HEK293 (cell line): ENCODE results near the gene SPINDOC.
A peak's percentile ranks its signal among the peaks of the same experiment; 100 is the strongest.
"Not testable (repeated sequence)": the region's sequence is repeated elsewhere in the genome, so short reads cannot be mapped to it uniquely, and the experiment has no call there.

Experiments used
- CTCF ChIA-PET: fragments of 350-600 bp; formaldehyde crosslinking; extraction: SDS; loops from one replicate; lab custom pipeline; 2021; ENCODE audit warnings: antibody characterized with exemption; lab: Yijun Ruan, JAX
- POLR2A ChIA-PET: fragments of 300-600 bp; formaldehyde crosslinking; extraction: SDS; loops from one replicate; lab custom pipeline; 2020; ENCODE audit warnings: antibody characterized with exemption, inconsistent platforms; lab: Yijun Ruan, JAX
- H3K27ac ChIP-seq: fragments of 200-500 bp; sonication (Bioruptor generic); 2 replicates; pipeline ENCODE4 v1.5.1; 2014; ENCODE audit warnings: low read depth, low read length, control low read depth, inconsistent platforms; ENCODE audit errors: extremely low read depth
- H3K36me3 ChIP-seq, 2 experiments: fragments of 200-500 bp in 1 of 2; sonication (Bioruptor generic) in 1 of 2; 1 replicate in 1 of 2; 2 replicates in 1 of 2; pipeline ENCODE4 v1.5.1; 2014 to 2017; ENCODE audit warnings: inconsistent platforms in 2 of 2, low read length in 2 of 2; ENCODE audit not compliant: control insufficient read depth in 2 of 2, insufficient read depth in 1 of 2
- H3K4me1 ChIP-seq: fragments of 200-500 bp; sonication (Bioruptor generic); 2 replicates; pipeline ENCODE4 v1.5.1; 2014; ENCODE audit warnings: mild to moderate bottlenecking, low read length, inconsistent platforms; ENCODE audit not compliant: control insufficient read depth, insufficient read depth
- H3K4me3 ChIP-seq: 2 replicates; pipeline ENCODE4 v1.5.1; 2011; ENCODE audit warnings: low read depth, mild to moderate bottlenecking, control low read depth, low read length, moderate library complexity
- H3K9me3 ChIP-seq: fragments of 200-500 bp; sonication (Bioruptor generic); 2 replicates; pipeline ENCODE4 v1.5.1; 2014; ENCODE audit warnings: low read depth, low read length, inconsistent platforms; ENCODE audit not compliant: control insufficient read depth, insufficient read depth
- BCL6B ChIP-seq: fragments of 450-650 bp; formaldehyde crosslinking; IDR thresholded peaks from 2 replicates; pipeline ENCODE4 v1.5.1; 2017; ENCODE audit warnings: missing biosample characterization, missing genetic modification characterization
- INSM2 ChIP-seq: fragments of 450-650 bp; formaldehyde crosslinking; IDR thresholded peaks from 2 replicates; pipeline ENCODE4 v1.5.1; 2016; ENCODE audit warnings: missing biosample characterization, missing genetic modification characterization
- KLF1 ChIP-seq: fragments of 450-650 bp; formaldehyde crosslinking; IDR thresholded peaks from 2 replicates; pipeline ENCODE4 v1.5.1; 2016; ENCODE audit warnings: missing biosample characterization, missing genetic modification characterization
- OSR2 ChIP-seq: fragments of 450-650 bp; formaldehyde crosslinking; IDR thresholded peaks from 2 replicates; pipeline ENCODE4 v1.5.1; 2016; ENCODE audit warnings: missing biosample characterization, missing genetic modification characterization
- SCRT2 ChIP-seq: fragments of 450-650 bp; formaldehyde crosslinking; IDR thresholded peaks from 2 replicates; pipeline ENCODE4 v1.5.1; 2016; ENCODE audit warnings: missing biosample characterization, missing genetic modification characterization
- YY1 ChIP-seq: fragments of 450-650 bp; formaldehyde crosslinking; IDR thresholded peaks from 2 replicates; pipeline ENCODE4 v1.5.1; 2018; ENCODE audit warnings: missing biosample characterization, missing genetic modification characterization
- ZBTB7A ChIP-seq: fragments of 450-650 bp; formaldehyde crosslinking; IDR thresholded peaks from 2 replicates; pipeline ENCODE4 v1.5.1; 2016; ENCODE audit warnings: low read depth, missing biosample characterization, missing genetic modification characterization
- ZNF10 ChIP-seq: fragments of 450-650 bp; formaldehyde crosslinking; IDR thresholded peaks from 2 replicates; pipeline ENCODE4 v1.5.1; 2017; ENCODE audit warnings: missing biosample characterization, missing genetic modification characterization
- ZNF18 ChIP-seq: fragments of 450-650 bp; formaldehyde crosslinking; IDR thresholded peaks from 2 replicates; pipeline ENCODE4 v1.5.1; 2016; ENCODE audit warnings: missing biosample characterization, missing genetic modification characterization
- ZNF221 ChIP-seq: fragments of 450-650 bp; formaldehyde crosslinking; IDR thresholded peaks from 2 replicates; pipeline ENCODE4 v1.5.1; 2017; ENCODE audit warnings: missing biosample characterization, missing genetic modification characterization, borderline replicate concordance
- ZNF510 ChIP-seq: fragments of 450-650 bp; formaldehyde crosslinking; IDR thresholded peaks from 2 replicates; pipeline ENCODE4 v1.5.1; 2018; ENCODE audit warnings: mild to moderate bottlenecking, missing genetic modification characterization, missing biosample characterization; ENCODE audit not compliant: insufficient replicate concordance
- ZNF558 ChIP-seq: fragments of 450-650 bp; formaldehyde crosslinking; IDR thresholded peaks from 2 replicates; pipeline ENCODE4 v1.5.1; 2016; ENCODE audit warnings: missing biosample characterization, missing genetic modification characterization
- ZNF600 ChIP-seq: fragments of 450-650 bp; formaldehyde crosslinking; IDR thresholded peaks from 2 replicates; pipeline ENCODE4 v1.5.1; 2016; ENCODE audit warnings: missing biosample characterization, missing genetic modification characterization
- ZNF639 ChIP-seq: fragments of 450-650 bp; formaldehyde crosslinking; IDR thresholded peaks from 2 replicates; pipeline ENCODE4 v1.5.1; 2016; ENCODE audit warnings: missing biosample characterization, missing genetic modification characterization
- ZNF670 ChIP-seq: fragments of 450-650 bp; formaldehyde crosslinking; IDR thresholded peaks from 2 replicates; pipeline ENCODE4 v1.5.1; 2016; ENCODE audit warnings: missing biosample characterization, missing genetic modification characterization, low read depth
- ZNF76 ChIP-seq: fragments of 450-650 bp; formaldehyde crosslinking; IDR thresholded peaks from 2 replicates; pipeline ENCODE4; 2016; ENCODE audit warnings: low read depth, missing biosample characterization, missing genetic modification characterization, borderline replicate concordance
- ZXDB ChIP-seq: fragments of 450-650 bp; formaldehyde crosslinking; IDR thresholded peaks from 2 replicates; pipeline ENCODE4 v1.5.1; 2016; ENCODE audit warnings: missing biosample characterization, missing genetic modification characterization

Gene SPINDOC

GRCh38 chr11:63862923-63863322, 49.7 kb downstream of the SPINDOC start:
- CTCF ChIA-PET, result interaction anchor here (0.7 to 1.4 kb wide), 3 partner anchors 26 to 1051 kb away, joined by 3 to 5 read pairs (median 4); partner anchors contain the start of gene RCOR2
- POLR2A ChIA-PET, result interaction anchor here (1.5 to 2.2 kb wide), 2 partner anchors 14 to 24 kb away, joined by 4 to 6 read pairs; partner anchors contain the start of gene MARK2
- peaks cover 18% of the 10 kb centered on the region for H3K4me1 ChIP-seq
- H3K27ac ChIP-seq, result no peak overlapping the region
- H3K4me3 ChIP-seq, result no peak overlapping the region
- H3K36me3 ChIP-seq, result peaks cover 0 to 6% of the 10 kb centered on the region in 2 experiments; a peak in 1 of 3 replicates
- H3K9me3 ChIP-seq, result no peaks in the 10 kb centered on the region
- TF ChIP-seq ZNF670 (tag by site-specific recombination) (no peak), ZXDB (tag by site-specific recombination) (no peak), KLF1 (tag by site-specific recombination) (no peak), INSM2 (tag by site-specific recombination) (no peak), ZNF639 (tag by site-specific recombination) (no peak), ZNF18 (tag by site-specific recombination) (peak; percentile 82), ZNF221 (no peak), OSR2 (tag by site-specific recombination) (0 out of 2 replicates have a peak, but pooled peaks have one; percentile 19), SCRT2 (tag by site-specific recombination) (no peak), YY1 (tag by site-specific recombination) (no peak), ZNF10 (no peak), ZNF510 (no peak), ZNF76 (tag by site-specific recombination) (no peak), ZNF600 (peak; percentile 58), ZBTB7A (tag by site-specific recombination) (no peak), BCL6B (tag by site-specific recombination) (no peak), ZNF558 (tag by site-specific recombination) (peak; percentile 59; the same call in 1 of the 2 replicates)

GRCh38 chr11:63863620-63864019, 50.4 kb downstream of the SPINDOC start:
- POLR2A ChIA-PET, result interaction anchor here (2.2 kb wide), 1 partner anchor 24 kb away, joined by 6 read pairs; the partner anchor contains the start of gene MARK2
- H3K4me3 ChIP-seq, H3K36me3 ChIP-seq, H3K27ac ChIP-seq, H3K9me3 ChIP-seq: not testable (repeated sequence)
- peaks cover 18% of the 10 kb centered on the region for H3K4me1 ChIP-seq
- peak; percentile 52; the same call in 1 of the 2 replicates for TF ChIP-seq ZNF18 (tag by site-specific recombination)
- CTCF ChIA-PET, result interaction anchor here (0.7 kb wide), 1 partner anchor 43 kb away, joined by 3 read pairs; no protein-coding TSS in a partner anchor
